ENCODE measurements around the gene GPR137B. TPM values are rescaled to one million over a fixed set of nuclear protein-coding genes. Genes with fewer than 3 reads are reported as not detected.

Gene GPR137B
- total and polyA plus RNA-seq, 2 of the 8 experiments (the other 6 are each of a cell fraction or from before 2014, with no cell fraction given), result 6.9 to 7.7 TPM

GRCh38 chr1:236253918-236254637 lies 111.7 kb downstream of the GPR137B start:
- Histone ChIP-seq H3K79me1 (ENCODE audit: low read depth, low read length) (no peaks in the 10 kb centered on the region), H3K14ac (ENCODE audit: insufficient read length) (no peak overlapping the region), H3K56ac (replicated peaks; ENCODE audit: insufficient read length, low read depth, low read length) (no peak overlapping the region), H2BK12ac (ENCODE audit: low read depth, low read length) (no peak overlapping the region), H2BK20ac (ENCODE audit: low read length) (no peak overlapping the region), H3K9ac (replicated peaks in 1 of 4; ENCODE audit: extremely low read depth in 1 of 4, low read depth in 3 of 4, low read length in 3 of 4) (no peak overlapping the region), H4K8ac (ENCODE audit: extremely low read depth, insufficient read depth, low read length) (no peak overlapping the region), H3K23me2 (ENCODE audit: low read depth, low read length) (no peaks in the 10 kb centered on the region), H3K36me3 (ENCODE audit: control insufficient read depth in 2 of 4, insufficient read depth in 4 of 4, low read length in 3 of 4) (peaks cover 0 to 2% (median 0%) of the 10 kb centered on the region in 4 experiments; a peak in 1 of 8 replicates), H3K4me2 (ENCODE audit: insufficient read depth in 1 of 2, low read depth in 2 of 2, low read length in 2 of 2) (no peak overlapping the region), H3K23ac (ENCODE audit: insufficient read length) (no peak overlapping the region), H3K27ac (ENCODE audit: low read depth, low read length) (no peak overlapping the region), H3K9me3 (ENCODE audit: insufficient read depth in 2 of 2, low read depth in 1 of 2, low read length in 1 of 2) (0 out of 4 replicates have a peak, but pooled peaks cover 0 to 3% of the 10 kb centered on the region in 2 experiments), H3K27me3 (replicated peaks in 1 of 4; ENCODE audit: control insufficient read depth in 3 of 4, extremely low read depth in 1 of 4, insufficient read depth in 3 of 4, low read length in 3 of 4) (no peaks in the 10 kb centered on the region; a peak in 1 of 7 replicates), H3K4me3 (ENCODE audit: extremely low read depth in 1 of 4, insufficient read depth in 2 of 4, low read depth in 3 of 4, low read length in 4 of 4) (no peak overlapping the region), H4K5ac (ENCODE audit: insufficient read length, low read depth, low read length) (no peak overlapping the region), H3K4me1 (replicated peaks in 1 of 4; ENCODE audit: control insufficient read depth in 3 of 4, insufficient read depth in 4 of 4, low read length in 3 of 4) (no peaks in the 10 kb centered on the region), H3K79me2 (ENCODE audit: control insufficient read depth in 1 of 2, insufficient read depth in 2 of 2, low read length in 2 of 2) (no peaks in the 10 kb centered on the region), H4K20me1 (replicated peaks in 1 of 2; ENCODE audit: control insufficient read depth in 1 of 2, insufficient read depth in 2 of 2, low read length in 2 of 2) (no peaks in the 10 kb centered on the region), H2BK120ac (replicated peaks; ENCODE audit: low read depth, low read length) (no peak overlapping the region), H2BK15ac (ENCODE audit: low read length) (no peak overlapping the region), H2AFZ (ENCODE audit: low read length) (no peak overlapping the region), H3K4ac (replicated peaks; ENCODE audit: insufficient read length, low read depth, low read length) (no peak overlapping the region), H2BK5ac (ENCODE audit: low read depth, low read length) (no peak overlapping the region), H4K91ac (replicated peaks; ENCODE audit: insufficient read length, low read length) (no peak overlapping the region), H3K18ac (ENCODE audit: extremely low read depth, low read length) (no peak overlapping the region), H2AK5ac (ENCODE audit: low read depth, low read length) (no peak overlapping the region)
- POLR2A ChIA-PET (ENCODE audit: partially characterized antibody), result interaction anchor here (0.9 kb wide), 1 partner anchor 22 kb away, joined by 3 read pairs; no protein-coding TSS in a partner anchor
- 74% methylated on average over 4 of the region's 4 CpGs; no CpG with 5 or more reads in 1 of the 2 experiments for WGBS, 2 experiments (ENCODE audit: extremely low coverage in 1 of 2, insufficient coverage in 1 of 2, insufficient read length in 1 of 2, insufficient replicate concordance in 2 of 2, low coverage in 1 of 2, low lambda C conversion rate in 2 of 2, missing lambda C conversion rate in 1 of 2)
- FAIRE-seq, result no peak
- DNase-seq (ENCODE audit: low read depth in 1 of 2, low spot score in 2 of 2), result no peak
- CTCF ChIA-PET (ENCODE audit: partially characterized antibody), result no interaction called here
- TF ChIP-seq HDAC2 (IDR thresholded peaks at IDR 0.05; ENCODE audit: borderline replicate concordance in 1 of 2, low read depth in 2 of 2, low read length in 2 of 2) (no peak), TAF7 (optimal IDR thresholded peaks at IDR 0.05; ENCODE audit: borderline replicate concordance, low read depth, low read length) (no peak), TBP (IDR thresholded peaks at IDR 0.05; ENCODE audit: low read depth, low read length) (no peak), CEBPB (IDR thresholded peaks at IDR 0.05; ENCODE audit: low read depth, low read length) (no peak), SAP30 (IDR thresholded peaks at IDR 0.05; ENCODE audit: insufficient read depth, insufficient replicate concordance, low read length) (no peak), EGR1 (IDR thresholded peaks at IDR 0.05; ENCODE audit: borderline replicate concordance, low read depth, low read length) (no peak), SP1 (IDR thresholded peaks at IDR 0.05; ENCODE audit: low read depth, low read length) (no peak), SP2 (IDR thresholded peaks at IDR 0.05; ENCODE audit: low read length) (no peak), SUZ12 (IDR thresholded peaks at IDR 0.05; ENCODE audit: low read length) (no peak), PHF8 (conservative IDR thresholded peaks at IDR 0.05; ENCODE audit: low read depth, low read length) (no peak), TEAD4 (IDR thresholded peaks at IDR 0.05; ENCODE audit: low read depth, low read length) (no peak), CBX8 (IDR thresholded peaks at IDR 0.05; ENCODE audit: borderline replicate concordance, low read depth, low read length) (no peak), CBX5 (IDR thresholded peaks at IDR 0.05; ENCODE audit: low read depth, low read length) (no peak)
